Fibroblast of gingiva (primary cell): ENCODE data around the gene AGPS.

ENCODE experiments used
- DNase-seq: peaks from one replicate; pipeline ENCODE4 v3.0.0-alpha.2; 2011; ENCODE audit warnings: low read depth

AGPS gene

GRCh38 chr2:177552422-177553175, 160.0 kb downstream of the AGPS start:
- DNase-seq = peak; percentile 88

GRCh38 chr2:177553176-177553884, 160.8 kb downstream of the AGPS start:
- no peak for DNase-seq

- DNase-seq = no peak
Observed at GRCh38 chr2:177554365-177554764, 161.8 kb downstream of the AGPS start.

GRCh38 chr2:177556153-177556552, 163.6 kb downstream of the AGPS start:
- DNase-seq = no peak

- DNase-seq = no peak
Observed at GRCh38 chr2:177557794-177558193, 165.2 kb downstream of the AGPS start.

- no peak for DNase-seq
Observed at GRCh38 chr2:177559638-177560037, 167.1 kb downstream of the AGPS start.

- no peak for DNase-seq
Observed at GRCh38 chr2:177568390-177568789, 175.8 kb downstream of the AGPS start.

- DNase-seq = no peak
Observed at GRCh38 chr2:177568893-177569292, 176.3 kb downstream of the AGPS start.

- DNase-seq = peak; percentile 7
Observed at GRCh38 chr2:177572236-177572671, 179.7 kb downstream of the AGPS start.

- DNase-seq = no peak
Observed at GRCh38 chr2:177573120-177573519, 180.5 kb downstream of the AGPS start.

- no peak for DNase-seq
Observed at GRCh38 chr2:177574356-177574755, 181.8 kb downstream of the AGPS start.

GRCh38 chr2:177575358-177575757, 182.8 kb downstream of the AGPS start:
- no peak for DNase-seq

- no peak for DNase-seq
Observed at GRCh38 chr2:177577075-177577474, 184.5 kb downstream of the AGPS start.

GRCh38 chr2:177578454-177578853, 185.9 kb downstream of the AGPS start:
- no peak for DNase-seq

GRCh38 chr2:177579486-177580036, 187.0 kb downstream of the AGPS start:
- no peak for DNase-seq

GRCh38 chr2:177582000-177582399, 189.4 kb downstream of the AGPS start:
- no peak for DNase-seq

GRCh38 chr2:177584030-177584692, 191.6 kb downstream of the AGPS start:
- no peak for DNase-seq

- no peak for DNase-seq
Observed at GRCh38 chr2:177585234-177585863, 192.8 kb downstream of the AGPS start.

- no peak for DNase-seq
Observed at GRCh38 chr2:177586154-177586553, 193.6 kb downstream of the AGPS start.

GRCh38 chr2:177587371-177587770, 194.8 kb downstream of the AGPS start:
- DNase-seq = no peak

GRCh38 chr2:177588671-177589070, 196.1 kb downstream of the AGPS start:
- no peak for DNase-seq

- no peak for DNase-seq
Observed at GRCh38 chr2:177589186-177589585, 196.6 kb downstream of the AGPS start.
